ENCODE measurements around the gene SYCN. TPM values are rescaled to one million over a fixed set of nuclear protein-coding genes. Genes with fewer than 3 reads are reported as not detected.
"Not testable (repeated sequence)": the region's sequence is repeated elsewhere in the genome, so short reads cannot be mapped to it uniquely, and the experiment has no call there.

SYCN gene
- total RNA-seq, 3 donors from 2014 or later (not counting 1 experiment from before 2014, with no cell fraction given) = not detected

- WGBS (ENCODE audit: insufficient coverage) = 72% methylated on average over 1 of the region's 2 CpGs
- intact Hi-C loops (cut with micrococcal nuclease) = no loop called here
- no peaks in the 10 kb centered on the region for H3K9me3 ChIP-seq (ENCODE audit: control insufficient read depth, insufficient read depth, low read length)
- no peak for DNase-seq
- Mint-ChIP-seq H3K4me3 (no peak overlapping the region), H3K27me3 (ENCODE audit: low read depth in 2 of 2) (peaks cover 0 to 2% of the 10 kb centered on the region in 2 donors), H3K36me3 (no peaks in the 10 kb centered on the region), H3K27ac (no peak overlapping the region), H3K4me1 (no peaks in the 10 kb centered on the region), H3K9me3 (no peaks in the 10 kb centered on the region)
- no peak overlapping the region for H3K4me3 ChIP-seq (ENCODE audit: low read length)
- no peaks in the 10 kb centered on the region for H3K4me1 ChIP-seq (ENCODE audit: control insufficient read depth, insufficient read depth, low read length)
- no peaks in the 10 kb centered on the region for H3K36me3 ChIP-seq (ENCODE audit: control insufficient read depth, insufficient read depth, low read length)
- no peak for ATAC-seq
- H3K27ac ChIP-seq (ENCODE audit: low read length) = no peak overlapping the region
- TF ChIP-seq, protein P1, sequence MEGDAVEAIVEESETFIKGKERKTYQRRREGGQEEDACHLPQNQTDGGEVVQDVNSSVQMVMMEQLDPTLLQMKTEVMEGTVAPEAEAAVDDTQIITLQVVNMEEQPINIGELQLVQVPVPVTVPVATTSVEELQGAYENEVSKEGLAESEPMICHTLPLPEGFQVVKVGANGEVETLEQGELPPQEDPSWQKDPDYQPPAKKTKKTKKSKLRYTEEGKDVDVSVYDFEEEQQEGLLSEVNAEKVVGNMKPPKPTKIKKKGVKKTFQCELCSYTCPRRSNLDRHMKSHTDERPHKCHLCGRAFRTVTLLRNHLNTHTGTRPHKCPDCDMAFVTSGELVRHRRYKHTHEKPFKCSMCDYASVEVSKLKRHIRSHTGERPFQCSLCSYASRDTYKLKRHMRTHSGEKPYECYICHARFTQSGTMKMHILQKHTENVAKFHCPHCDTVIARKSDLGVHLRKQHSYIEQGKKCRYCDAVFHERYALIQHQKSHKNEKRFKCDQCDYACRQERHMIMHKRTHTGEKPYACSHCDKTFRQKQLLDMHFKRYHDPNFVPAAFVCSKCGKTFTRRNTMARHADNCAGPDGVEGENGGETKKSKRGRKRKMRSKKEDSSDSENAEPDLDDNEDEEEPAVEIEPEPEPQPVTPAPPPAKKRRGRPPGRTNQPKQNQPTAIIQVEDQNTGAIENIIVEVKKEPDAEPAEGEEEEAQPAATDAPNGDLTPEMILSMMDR (IDR thresholded peaks at IDR 0.05) = no peak
- no peaks in the 10 kb centered on the region for H3K27me3 ChIP-seq (ENCODE audit: control insufficient read depth, insufficient read depth, low read length)
Measured at GRCh38 chr19:39230096-39230764, 26.2 kb upstream of the SYCN start.

DNA sequence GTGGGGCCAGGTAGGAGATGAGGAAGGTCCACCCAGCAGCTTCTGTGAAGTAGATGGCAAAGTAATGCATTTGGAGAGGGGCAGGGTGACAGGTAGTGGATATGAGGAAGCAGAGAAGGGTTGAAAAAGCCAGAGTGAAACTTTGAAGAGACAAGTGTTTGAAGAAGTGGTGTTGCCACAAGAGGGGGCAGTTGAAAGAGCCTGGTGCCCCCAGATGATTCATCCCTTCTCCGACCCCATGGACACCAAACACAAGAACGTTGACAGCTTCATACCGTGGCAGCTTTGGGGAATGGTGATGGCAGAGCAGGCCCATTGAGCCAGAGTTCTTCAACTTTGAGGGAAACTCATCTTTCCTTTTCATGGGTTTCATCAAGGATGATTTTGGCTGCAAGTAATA lies 20.8 kb upstream of the SYCN start:
- Mint-ChIP-seq H3K4me3 (no peak overlapping the region), H3K27ac (no peak overlapping the region), H3K36me3 (no peaks in the 10 kb centered on the region), H3K9me3 (no peaks in the 10 kb centered on the region), H3K27me3 (ENCODE audit: low read depth in 2 of 2) (peaks cover 0 to 23% of the 10 kb centered on the region in 2 donors), H3K4me1 (peaks cover 0 to 11% of the 10 kb centered on the region in 2 donors)
- no peak overlapping the region for H3K27ac ChIP-seq (ENCODE audit: low read length)
- H3K9me3 ChIP-seq (ENCODE audit: control insufficient read depth, insufficient read depth, low read length) = no peaks in the 10 kb centered on the region
- no peak overlapping the region for H3K4me3 ChIP-seq (ENCODE audit: low read length)
- TF ChIP-seq, protein P1 (IDR thresholded peaks at IDR 0.05) = no peak
- peaks cover 6% of the 10 kb centered on the region for H3K27me3 ChIP-seq (ENCODE audit: control insufficient read depth, insufficient read depth, low read length)
- H3K4me1 ChIP-seq (ENCODE audit: control insufficient read depth, insufficient read depth, low read length) = no peaks in the 10 kb centered on the region
- DNase-seq (peak in 1 of 2 donors; percentile 23), ATAC-seq (no peak)
- no peaks in the 10 kb centered on the region for H3K36me3 ChIP-seq (ENCODE audit: control insufficient read depth, insufficient read depth, low read length)
- WGBS (ENCODE audit: insufficient coverage) = 28% methylated on average over 3 of the region's 3 CpGs
- intact Hi-C loops (cut with micrococcal nuclease) = no loop called here

- Mint-ChIP-seq H3K4me3 (no peak overlapping the region), H3K27me3 (ENCODE audit: low read depth in 2 of 2) (peaks cover 0 to 26% of the 10 kb centered on the region in 2 donors), H3K4me1 (peaks cover 0 to 11% of the 10 kb centered on the region in 2 donors), H3K9me3 (no peaks in the 10 kb centered on the region), H3K27ac (no peak overlapping the region), H3K36me3 (no peaks in the 10 kb centered on the region)
- TF ChIP-seq, protein P1 (IDR thresholded peaks at IDR 0.05) = no peak
- Histone ChIP-seq H3K27ac (ENCODE audit: low read length) (no peak overlapping the region), H3K27me3 (ENCODE audit: control insufficient read depth, insufficient read depth, low read length) (peaks cover 6% of the 10 kb centered on the region), H3K36me3 (ENCODE audit: control insufficient read depth, insufficient read depth, low read length) (no peaks in the 10 kb centered on the region), H3K4me1 (ENCODE audit: control insufficient read depth, insufficient read depth, low read length) (no peaks in the 10 kb centered on the region), H3K9me3 (ENCODE audit: control insufficient read depth, insufficient read depth, low read length) (no peaks in the 10 kb centered on the region), H3K4me3 (ENCODE audit: low read length) (no peak overlapping the region)
- intact Hi-C loops (cut with micrococcal nuclease) = no loop called here
- 10% methylated on average over 2 of the region's 4 CpGs for WGBS (ENCODE audit: insufficient coverage)
- DNase-seq (peak in 1 of 2 donors; percentile 32), ATAC-seq (peak in 2 of 3 donors; percentile 50 to 52)
Measured at GRCh38 chr19:39223703-39224279, 19.7 kb upstream of the SYCN start.

GRCh38 chr19:39219108-39219507 lies 15.0 kb upstream of the SYCN start:
- H3K4me3 ChIP-seq (ENCODE audit: low read length); H3K36me3 Mint-ChIP-seq; H3K4me3 Mint-ChIP-seq; H3K9me3 ChIP-seq (ENCODE audit: control insufficient read depth, insufficient read depth, low read length); H3K4me1 Mint-ChIP-seq; H3K27me3 ChIP-seq (ENCODE audit: control insufficient read depth, insufficient read depth, low read length); H3K27ac ChIP-seq (ENCODE audit: low read length); H3K27ac Mint-ChIP-seq; H3K36me3 ChIP-seq (ENCODE audit: control insufficient read depth, insufficient read depth, low read length); intact Hi-C loops (cut with micrococcal nuclease); H3K4me1 ChIP-seq (ENCODE audit: control insufficient read depth, insufficient read depth, low read length); H3K9me3 Mint-ChIP-seq; ATAC-seq: not testable (repeated sequence)
- WGBS (ENCODE audit: insufficient coverage) = 60% methylated on average over 10 of the region's 10 CpGs
- DNase-seq = peak in 1 of 2 donors; percentile 23
- H3K27me3 Mint-ChIP-seq (ENCODE audit: low read depth in 2 of 2) = peaks cover 8 to 24% of the 10 kb centered on the region in 2 donors

All from natural killer cell (primary cell).